Activated T-cell treated with anti-CD3 and anti-CD28 coated beads, Interleukin-2, amount 50 U/mL, for 24 hours (primary cell): Measurements from ENCODE around the gene MAP3K13.
A peak's percentile ranks its signal among the peaks of the same experiment; 100 is the strongest.

Source experiments
- DNase-seq: peaks from one replicate; pipeline ENCODE4 v3.0.0-alpha.2; 2020
- H3K27ac Mint-ChIP-seq: 2 replicates; pipeline ENCODE4 v1.8.0; 2020; ENCODE audit warnings: mild to moderate bottlenecking, mixed read lengths
- H3K27me3 Mint-ChIP-seq: 2 replicates; pipeline ENCODE4 v1.8.0; 2020; ENCODE audit warnings: mixed read lengths
- H3K36me3 Mint-ChIP-seq: 2 replicates; pipeline ENCODE4 v1.8.0; 2020; ENCODE audit warnings: low read depth, mixed read lengths
- H3K4me1 Mint-ChIP-seq: 2 replicates; pipeline ENCODE4 v1.8.0; 2020; ENCODE audit warnings: low read depth, mixed read lengths
- H3K4me3 Mint-ChIP-seq: 2 replicates; pipeline ENCODE4 v1.8.0; 2020; ENCODE audit warnings: mild to moderate bottlenecking, moderate library complexity, mixed read lengths
- H3K9me3 Mint-ChIP-seq: 2 replicates; pipeline ENCODE4 v1.8.0; 2020; ENCODE audit warnings: mixed read lengths

The MAP3K13 gene, protein sequence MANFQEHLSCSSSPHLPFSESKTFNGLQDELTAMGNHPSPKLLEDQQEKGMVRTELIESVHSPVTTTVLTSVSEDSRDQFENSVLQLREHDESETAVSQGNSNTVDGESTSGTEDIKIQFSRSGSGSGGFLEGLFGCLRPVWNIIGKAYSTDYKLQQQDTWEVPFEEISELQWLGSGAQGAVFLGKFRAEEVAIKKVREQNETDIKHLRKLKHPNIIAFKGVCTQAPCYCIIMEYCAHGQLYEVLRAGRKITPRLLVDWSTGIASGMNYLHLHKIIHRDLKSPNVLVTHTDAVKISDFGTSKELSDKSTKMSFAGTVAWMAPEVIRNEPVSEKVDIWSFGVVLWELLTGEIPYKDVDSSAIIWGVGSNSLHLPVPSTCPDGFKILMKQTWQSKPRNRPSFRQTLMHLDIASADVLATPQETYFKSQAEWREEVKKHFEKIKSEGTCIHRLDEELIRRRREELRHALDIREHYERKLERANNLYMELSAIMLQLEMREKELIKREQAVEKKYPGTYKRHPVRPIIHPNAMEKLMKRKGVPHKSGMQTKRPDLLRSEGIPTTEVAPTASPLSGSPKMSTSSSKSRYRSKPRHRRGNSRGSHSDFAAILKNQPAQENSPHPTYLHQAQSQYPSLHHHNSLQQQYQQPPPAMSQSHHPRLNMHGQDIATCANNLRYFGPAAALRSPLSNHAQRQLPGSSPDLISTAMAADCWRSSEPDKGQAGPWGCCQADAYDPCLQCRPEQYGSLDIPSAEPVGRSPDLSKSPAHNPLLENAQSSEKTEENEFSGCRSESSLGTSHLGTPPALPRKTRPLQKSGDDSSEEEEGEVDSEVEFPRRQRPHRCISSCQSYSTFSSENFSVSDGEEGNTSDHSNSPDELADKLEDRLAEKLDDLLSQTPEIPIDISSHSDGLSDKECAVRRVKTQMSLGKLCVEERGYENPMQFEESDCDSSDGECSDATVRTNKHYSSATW

DNA sequence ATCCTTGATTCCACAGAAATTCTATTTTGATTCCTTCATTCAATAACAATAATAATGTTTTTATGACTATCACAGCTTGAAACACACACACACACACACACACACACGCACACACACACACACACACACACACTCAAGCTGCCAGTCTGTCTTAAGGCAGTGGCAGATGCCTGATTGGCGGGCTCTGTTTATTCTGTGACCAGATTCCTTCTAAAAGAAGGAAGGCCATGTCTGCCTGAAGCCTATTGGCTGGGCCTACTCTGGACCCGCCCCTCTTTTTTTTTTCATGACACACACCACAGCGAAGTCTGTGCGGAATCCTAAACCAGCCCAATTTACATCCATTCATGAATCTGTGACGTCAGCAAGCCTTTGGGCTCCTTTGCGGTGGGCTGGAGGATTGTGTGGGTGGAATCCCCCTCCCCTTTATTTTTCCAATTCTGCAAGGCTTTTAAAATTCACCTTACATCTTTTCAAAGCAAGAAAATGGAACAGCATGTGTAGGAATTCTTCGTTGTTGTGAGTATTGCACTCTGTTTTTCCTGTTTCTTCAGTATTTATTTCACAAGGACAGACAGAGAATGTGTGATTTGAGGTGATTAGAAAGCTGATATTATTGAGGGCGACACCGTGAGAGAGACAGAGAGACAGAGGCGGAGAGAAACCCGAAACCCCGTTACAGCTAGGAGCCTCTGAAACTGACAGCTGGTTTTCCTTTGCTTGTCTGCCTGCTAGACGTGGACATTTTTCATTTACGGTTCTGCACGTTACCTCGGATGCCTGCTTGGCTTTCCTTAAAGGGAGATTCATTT, at the start of gene MAP3K13:
Gene MAP3K13, plus strand, starts transcription at position 287 of the 812 bp plus-strand sequence. CDS start 65,446 bp downstream, outside the sequence.
- peaks cover 14% of the 10 kb centered on the region for H3K4me1 Mint-ChIP-seq
- H3K27ac Mint-ChIP-seq, result no peak within 1 kb of the TSS
- H3K36me3 Mint-ChIP-seq, result no peaks in the 10 kb centered on the region
- H3K27me3 Mint-ChIP-seq, result peaks cover 64% of the 10 kb centered on the region
- no peaks in the 10 kb centered on the region for H3K9me3 Mint-ChIP-seq
- DNase-seq, result no peak
- H3K4me3 Mint-ChIP-seq, result peak within 1 kb of the TSS; percentile 75

DNA sequence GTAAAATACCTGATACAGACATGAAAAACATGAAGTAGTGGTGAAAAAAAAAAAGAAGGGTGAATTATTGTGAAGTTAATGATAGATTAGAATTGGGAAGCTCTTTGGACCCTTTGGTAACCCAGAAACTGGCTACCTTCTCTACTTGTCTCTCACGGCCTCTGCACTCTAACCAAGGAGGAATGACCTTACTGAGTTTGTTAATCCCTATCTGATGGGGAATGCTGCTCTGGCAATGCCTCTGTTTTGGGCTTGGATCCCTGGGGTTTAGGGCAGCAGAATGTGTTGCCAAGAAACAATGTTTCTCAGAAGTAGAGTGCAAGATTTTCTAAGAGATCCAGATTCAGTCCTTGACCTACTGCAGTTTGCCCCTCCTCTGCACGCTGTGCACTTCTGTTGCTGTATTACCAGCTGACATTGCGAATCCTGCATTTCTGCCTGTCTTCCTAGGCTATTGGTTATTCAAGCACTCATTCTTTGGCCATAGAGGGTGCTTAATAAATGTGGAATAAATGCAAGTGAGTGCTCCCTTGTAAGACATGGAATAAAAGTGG, 49.2 kb upstream of the MAP3K13 start:
- Mint-ChIP-seq H3K27ac (no peak overlapping the region), H3K4me1 (peaks cover 6% of the 10 kb centered on the region), H3K9me3 (peaks cover 7% of the 10 kb centered on the region), H3K27me3 (no peaks in the 10 kb centered on the region), H3K4me3 (no peak overlapping the region), H3K36me3 (peaks cover 11% of the 10 kb centered on the region)
- DNase-seq, result no peak

DNA sequence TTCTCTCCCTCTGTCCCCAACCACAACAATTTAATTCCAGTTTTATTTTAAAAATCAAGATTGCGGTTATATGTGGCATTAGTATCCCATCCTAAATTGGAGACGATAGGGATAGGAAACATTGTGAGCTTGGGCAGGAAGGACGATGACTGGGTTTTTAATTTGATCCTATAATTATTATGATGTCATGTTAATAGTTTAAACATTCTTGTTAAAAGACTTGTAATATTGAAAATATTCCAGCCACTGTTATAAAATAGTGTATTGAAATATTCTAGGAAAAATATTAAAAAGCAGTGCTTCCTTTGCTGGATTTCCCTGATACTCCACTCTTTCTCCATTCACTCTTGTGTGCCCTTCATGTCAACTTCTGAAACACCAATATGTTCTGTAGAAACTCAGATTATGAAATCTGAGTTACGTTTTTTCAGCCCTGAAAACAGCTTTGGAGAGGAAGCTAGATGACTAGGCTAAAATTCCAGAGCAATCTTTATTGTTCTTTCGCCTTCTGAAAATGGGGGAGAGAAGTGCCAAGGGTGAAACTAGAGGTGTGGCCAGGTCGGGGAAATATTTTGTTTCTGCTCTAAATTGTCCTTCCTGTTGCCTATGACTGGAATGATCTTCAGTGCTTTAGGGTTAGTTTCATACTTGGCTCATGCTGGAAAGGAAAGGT, 46.1 kb upstream of the MAP3K13 start:
- H3K4me3 Mint-ChIP-seq, result no peak overlapping the region
- no peaks in the 10 kb centered on the region for H3K36me3 Mint-ChIP-seq
- H3K27ac Mint-ChIP-seq, result no peak overlapping the region
- H3K9me3 Mint-ChIP-seq, result no peaks in the 10 kb centered on the region
- no peak for DNase-seq
- peaks cover 6% of the 10 kb centered on the region for H3K4me1 Mint-ChIP-seq
- no peaks in the 10 kb centered on the region for H3K27me3 Mint-ChIP-seq

DNA sequence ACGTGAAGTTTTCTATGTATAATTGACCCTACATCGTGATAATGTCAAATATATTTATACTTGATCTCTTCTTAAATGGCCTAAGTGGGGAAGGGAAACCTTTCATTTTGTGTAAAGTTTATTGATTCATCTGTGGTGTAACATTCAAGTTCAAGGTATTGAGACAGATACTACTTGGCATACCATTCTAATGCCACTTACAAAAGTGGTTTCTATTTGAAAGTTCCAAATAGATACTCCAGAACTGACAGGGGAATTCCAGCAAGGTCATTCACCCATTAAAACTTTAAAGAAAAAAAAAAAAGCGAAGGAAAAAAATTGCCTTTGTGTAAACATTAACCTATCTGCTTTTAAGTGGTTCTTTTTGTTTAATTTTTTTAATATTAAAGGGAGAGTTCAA, 45.3 kb upstream of the MAP3K13 start:
- Mint-ChIP-seq H3K36me3 (no peaks in the 10 kb centered on the region), H3K27ac (no peak overlapping the region), H3K27me3 (no peaks in the 10 kb centered on the region), H3K9me3 (no peaks in the 10 kb centered on the region), H3K4me1 (peaks cover 6% of the 10 kb centered on the region), H3K4me3 (no peak overlapping the region)
- no peak for DNase-seq

DNA sequence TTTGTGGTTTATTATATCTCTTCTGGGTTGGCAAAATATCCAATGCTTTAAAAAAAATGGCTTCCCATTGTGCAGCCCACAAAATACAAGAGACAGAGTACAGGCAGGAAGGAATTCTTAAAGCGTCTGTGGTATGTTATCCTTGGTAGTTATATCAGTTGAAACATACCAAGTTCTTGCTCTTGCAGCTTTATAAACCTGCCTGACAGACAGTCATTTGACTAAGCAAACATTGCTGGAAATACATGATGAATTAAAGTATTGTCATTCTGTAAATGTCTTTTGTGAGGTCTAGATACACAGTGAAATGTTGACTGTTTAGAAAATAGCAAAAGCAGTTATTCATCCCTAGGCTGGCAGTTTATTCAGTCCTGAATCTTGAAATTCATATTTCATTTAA, 44.8 kb upstream of the MAP3K13 start:
- no peaks in the 10 kb centered on the region for H3K9me3 Mint-ChIP-seq
- peaks cover 6% of the 10 kb centered on the region for H3K4me1 Mint-ChIP-seq
- H3K36me3 Mint-ChIP-seq, result no peaks in the 10 kb centered on the region
- no peak overlapping the region for H3K27ac Mint-ChIP-seq
- no peaks in the 10 kb centered on the region for H3K27me3 Mint-ChIP-seq
- H3K4me3 Mint-ChIP-seq, result no peak overlapping the region
- no peak for DNase-seq

DNA sequence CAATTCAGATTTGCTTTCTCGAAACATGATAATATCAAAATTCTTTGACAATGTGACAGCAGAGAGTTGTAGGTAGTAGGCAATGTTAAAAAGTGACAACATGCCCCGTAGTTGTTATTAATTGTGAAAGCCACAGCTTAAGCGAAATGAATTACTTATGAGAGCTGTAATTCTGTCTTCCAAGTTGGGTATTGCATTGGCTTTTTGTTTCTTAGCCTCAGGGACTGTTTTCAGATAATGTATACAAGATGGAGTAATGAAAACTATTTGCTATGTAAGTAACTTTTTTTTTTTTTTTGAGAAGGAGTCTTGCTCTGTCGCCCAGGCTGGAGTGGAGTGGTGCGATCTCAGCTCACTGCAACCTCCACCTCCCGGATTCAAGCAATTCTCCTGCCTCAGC, 43.1 kb upstream of the MAP3K13 start:
- no peak for DNase-seq
- H3K36me3 Mint-ChIP-seq, result no peaks in the 10 kb centered on the region
- no peak overlapping the region for H3K4me3 Mint-ChIP-seq
- no peaks in the 10 kb centered on the region for H3K27me3 Mint-ChIP-seq
- H3K27ac Mint-ChIP-seq, result no peak overlapping the region
- H3K9me3 Mint-ChIP-seq, result no peaks in the 10 kb centered on the region
- peaks cover 6% of the 10 kb centered on the region for H3K4me1 Mint-ChIP-seq

DNA sequence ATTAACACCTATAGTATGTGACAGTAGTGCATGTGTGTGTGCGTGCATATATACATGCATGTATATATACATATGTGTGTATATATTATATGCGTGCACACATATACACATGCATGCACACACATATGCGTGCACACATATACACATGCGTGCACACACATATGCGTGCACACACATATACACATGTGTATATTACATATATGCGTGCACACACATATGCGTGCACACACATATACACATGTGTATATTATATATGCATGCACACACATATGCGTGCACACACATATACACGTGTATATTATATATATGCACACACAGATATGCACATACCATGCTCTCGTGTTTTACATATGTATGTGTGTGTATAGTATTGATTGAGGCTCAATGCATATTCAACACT, 42.0 kb upstream of the MAP3K13 start:
- Mint-ChIP-seq H3K9me3 (no peaks in the 10 kb centered on the region), H3K4me3 (no peak overlapping the region), H3K4me1 (peaks cover 6% of the 10 kb centered on the region), H3K36me3 (no peaks in the 10 kb centered on the region), H3K27ac (no peak overlapping the region), H3K27me3 (no peaks in the 10 kb centered on the region)
- no peak for DNase-seq

DNA sequence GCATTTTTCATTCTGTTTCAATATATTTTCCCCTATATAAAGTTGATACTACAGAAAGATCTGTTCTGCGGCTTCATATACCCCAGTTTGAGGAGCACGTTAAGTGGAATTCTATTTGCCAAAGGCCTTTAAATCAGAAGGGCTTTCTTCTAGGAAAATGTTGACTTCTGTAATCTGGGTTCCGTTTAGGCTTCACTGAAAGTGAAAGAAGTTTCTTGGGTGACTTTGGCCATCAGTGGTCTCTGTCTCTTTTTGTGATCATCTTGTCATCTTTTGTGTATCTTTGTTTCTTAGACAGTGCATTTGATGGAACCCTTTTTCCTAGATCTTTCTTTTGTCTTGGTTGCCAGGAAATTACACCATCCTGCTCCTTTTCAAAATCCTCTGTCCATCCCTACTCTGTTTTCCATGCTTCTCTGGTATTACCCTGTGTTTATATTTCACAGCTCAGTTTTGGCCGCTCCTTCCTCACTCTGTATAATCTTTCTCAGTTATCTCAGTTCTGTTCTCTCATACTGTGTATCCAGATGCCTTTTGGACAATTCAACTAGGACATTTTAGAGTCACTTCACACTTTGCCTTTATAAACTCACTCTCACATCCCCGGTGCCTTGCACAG, 40.7 kb upstream of the MAP3K13 start:
- no peaks in the 10 kb centered on the region for H3K27me3 Mint-ChIP-seq
- H3K9me3 Mint-ChIP-seq, result no peaks in the 10 kb centered on the region
- H3K4me1 Mint-ChIP-seq, result peaks cover 3% of the 10 kb centered on the region
- no peak overlapping the region for H3K4me3 Mint-ChIP-seq
- H3K27ac Mint-ChIP-seq, result no peak overlapping the region
- DNase-seq, result no peak
- no peaks in the 10 kb centered on the region for H3K36me3 Mint-ChIP-seq

DNA sequence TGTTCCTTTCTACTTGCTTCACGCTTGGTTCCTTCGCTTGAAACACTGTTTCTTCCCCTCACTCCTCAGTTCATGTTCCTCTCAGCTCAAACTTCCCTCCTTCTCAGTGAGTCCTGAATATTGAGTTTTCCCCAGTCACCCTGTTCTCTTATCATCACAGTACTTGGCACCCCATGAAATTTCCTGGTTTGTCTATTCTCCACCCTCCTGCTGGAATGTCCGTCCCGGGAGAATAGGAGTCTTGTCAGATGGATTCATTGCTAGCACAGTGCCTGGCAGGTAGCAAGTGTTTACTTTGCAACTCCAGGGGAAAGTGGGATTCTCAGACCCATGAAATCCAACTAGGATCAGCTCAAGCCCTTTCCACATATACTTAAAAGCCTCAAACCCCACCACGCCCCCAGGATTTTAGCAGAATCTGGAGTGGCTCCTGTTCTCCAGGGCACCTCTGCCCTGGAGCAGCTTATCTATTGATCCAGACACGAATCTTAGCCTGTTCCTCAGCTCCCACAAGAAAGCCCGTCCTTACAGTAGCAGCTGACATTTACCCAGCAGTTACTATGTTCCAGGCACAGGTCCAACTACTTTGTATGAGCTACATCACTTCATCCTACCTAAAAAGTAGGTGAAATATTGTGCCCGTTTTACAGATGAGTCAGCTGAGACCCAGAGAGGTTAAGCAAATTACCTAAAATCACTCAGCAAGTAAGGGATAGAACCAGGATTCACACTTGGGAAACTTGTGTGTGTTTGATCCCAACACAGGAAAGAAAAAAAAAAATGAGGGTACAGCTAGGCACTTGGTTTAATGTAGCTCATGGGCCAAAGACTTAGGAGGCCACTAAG, 36.8 kb upstream of the MAP3K13 start:
- H3K4me3 Mint-ChIP-seq, result no peak overlapping the region

DNA sequence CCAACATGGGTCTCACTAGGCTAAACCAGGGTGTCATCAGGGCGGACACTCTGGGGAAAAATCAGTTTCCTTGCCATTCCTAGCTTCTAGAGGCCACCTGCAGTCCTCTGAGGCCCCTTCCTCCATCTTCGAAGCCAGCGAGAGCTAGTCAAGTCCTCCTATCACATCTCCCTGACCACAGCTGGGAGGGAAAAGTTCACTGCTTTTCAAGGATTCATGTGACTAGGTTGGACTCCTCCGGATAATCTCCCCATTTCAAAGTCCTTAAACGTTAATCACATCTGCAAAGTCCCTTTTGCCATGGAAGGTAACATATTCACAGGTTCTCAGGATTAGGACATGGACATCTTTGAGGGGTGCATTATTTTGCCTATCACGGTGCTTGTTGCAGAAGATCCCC, 35.9 kb upstream of the MAP3K13 start:
- Mint-ChIP-seq H3K27ac (no peak overlapping the region), H3K4me3 (no peak overlapping the region), H3K27me3 (no peaks in the 10 kb centered on the region), H3K4me1 (peaks cover 3% of the 10 kb centered on the region), H3K36me3 (no peaks in the 10 kb centered on the region), H3K9me3 (no peaks in the 10 kb centered on the region)
- DNase-seq, result no peak

More for the DNA sequence above, 36.8 kb upstream of the MAP3K13 start:
- no peak for DNase-seq
- Mint-ChIP-seq H3K27ac (no peak overlapping the region), H3K4me1 (no peaks in the 10 kb centered on the region), H3K36me3 (no peaks in the 10 kb centered on the region), H3K9me3 (no peaks in the 10 kb centered on the region), H3K27me3 (no peaks in the 10 kb centered on the region)

DNA sequence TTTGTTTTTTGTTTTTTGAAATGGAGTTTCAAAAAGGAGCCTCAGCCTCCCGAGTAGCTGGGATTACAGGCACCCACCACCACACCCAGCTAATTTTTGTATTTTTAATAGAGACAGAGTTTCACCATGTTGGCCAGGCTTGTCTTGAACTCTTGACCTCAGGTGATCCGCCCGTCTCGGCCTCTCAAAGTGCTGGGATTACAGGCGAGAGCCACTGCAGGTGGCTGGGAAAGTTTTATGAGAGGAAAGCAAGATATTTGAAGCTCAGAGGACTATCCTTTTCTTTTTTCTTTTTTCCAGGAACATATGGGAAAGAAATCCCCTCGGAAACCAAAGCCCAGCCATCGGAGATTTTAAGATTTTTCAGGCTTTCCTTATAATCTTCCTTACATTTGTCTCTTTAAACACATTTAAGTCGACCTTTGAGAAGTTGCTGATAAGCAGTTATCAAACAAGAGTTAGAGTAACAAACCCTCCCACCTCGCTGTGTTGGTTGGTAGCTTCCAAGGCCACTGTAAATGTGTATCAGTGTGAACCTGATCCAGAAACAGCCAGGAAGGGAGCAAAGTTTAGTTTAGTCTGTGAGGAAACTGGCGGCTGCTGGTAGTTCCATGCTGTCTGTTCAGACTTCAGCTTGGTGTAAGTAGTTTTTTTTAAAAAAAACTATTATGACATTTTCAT, 34.5 kb upstream of the MAP3K13 start:
- no peak overlapping the region for H3K27ac Mint-ChIP-seq
- no peaks in the 10 kb centered on the region for H3K36me3 Mint-ChIP-seq
- H3K9me3 Mint-ChIP-seq, result no peaks in the 10 kb centered on the region
- H3K27me3 Mint-ChIP-seq, result no peaks in the 10 kb centered on the region
- no peak overlapping the region for H3K4me3 Mint-ChIP-seq
- no peak for DNase-seq
- H3K4me1 Mint-ChIP-seq, result peaks cover 10% of the 10 kb centered on the region

DNA sequence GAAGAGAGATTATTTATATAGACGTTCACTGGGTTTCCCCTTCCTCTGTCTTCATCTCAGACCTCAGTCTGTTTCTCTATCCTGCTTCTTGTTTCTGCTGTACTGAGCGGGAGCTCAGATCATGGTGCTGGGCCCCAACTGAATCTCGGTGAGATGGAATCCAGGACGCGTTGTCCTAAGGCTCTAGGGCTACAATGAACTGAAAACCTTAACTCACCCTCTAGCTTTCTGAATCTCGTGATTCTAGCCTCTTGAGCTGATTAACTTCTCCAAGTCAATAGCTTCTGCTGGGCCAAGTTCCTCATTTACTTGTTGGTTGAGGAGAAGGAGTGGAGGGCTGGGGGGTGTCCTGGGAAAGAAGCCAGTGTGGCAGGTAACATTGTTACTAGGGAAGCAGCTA, 32.7 kb upstream of the MAP3K13 start:
- peaks cover 10% of the 10 kb centered on the region for H3K4me1 Mint-ChIP-seq
- H3K4me3 Mint-ChIP-seq, result no peak overlapping the region
- DNase-seq, result no peak
- peaks cover 5% of the 10 kb centered on the region for H3K27me3 Mint-ChIP-seq
- H3K27ac Mint-ChIP-seq, result no peak overlapping the region
- no peaks in the 10 kb centered on the region for H3K9me3 Mint-ChIP-seq
- no peaks in the 10 kb centered on the region for H3K36me3 Mint-ChIP-seq
